ENCODE data around the gene NPTX1.

The NPTX1 gene

DNA sequence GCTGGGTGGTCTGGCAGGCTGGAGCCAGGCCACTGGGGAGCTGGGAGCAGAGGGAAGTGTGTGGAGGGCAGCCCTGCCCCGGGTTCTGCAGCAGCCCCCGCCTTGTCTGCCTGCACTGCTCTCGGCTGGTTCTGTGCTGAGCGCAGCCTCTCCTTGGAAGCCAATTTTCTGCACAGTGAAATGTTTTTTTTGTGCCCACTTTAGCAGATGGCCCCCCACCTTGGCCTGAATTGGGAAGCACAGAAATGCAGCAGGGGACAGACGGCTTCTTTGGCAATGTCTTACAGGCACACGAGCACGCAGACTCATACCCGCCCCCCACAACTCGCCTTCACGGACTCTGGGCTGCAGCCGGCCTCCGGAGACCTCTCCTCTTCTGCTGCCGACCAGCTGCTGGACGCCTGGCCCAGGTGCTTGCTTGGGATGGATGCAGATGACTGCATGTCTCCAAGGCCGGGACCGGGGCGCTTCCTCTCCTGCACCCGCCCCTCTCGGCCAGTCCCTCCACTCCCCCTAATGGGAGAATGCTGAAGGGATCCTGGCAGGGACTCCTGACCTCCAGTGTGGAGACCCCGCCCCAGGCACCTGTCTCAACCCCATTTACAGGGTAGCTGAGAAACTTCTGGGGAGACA, 14.8 kb downstream of the NPTX1 start:
- H3K36me3 ChIP-seq (ENCODE audit: low read length): no peaks in the 10 kb centered on the region
- TF ChIP-seq, protein P1, sequence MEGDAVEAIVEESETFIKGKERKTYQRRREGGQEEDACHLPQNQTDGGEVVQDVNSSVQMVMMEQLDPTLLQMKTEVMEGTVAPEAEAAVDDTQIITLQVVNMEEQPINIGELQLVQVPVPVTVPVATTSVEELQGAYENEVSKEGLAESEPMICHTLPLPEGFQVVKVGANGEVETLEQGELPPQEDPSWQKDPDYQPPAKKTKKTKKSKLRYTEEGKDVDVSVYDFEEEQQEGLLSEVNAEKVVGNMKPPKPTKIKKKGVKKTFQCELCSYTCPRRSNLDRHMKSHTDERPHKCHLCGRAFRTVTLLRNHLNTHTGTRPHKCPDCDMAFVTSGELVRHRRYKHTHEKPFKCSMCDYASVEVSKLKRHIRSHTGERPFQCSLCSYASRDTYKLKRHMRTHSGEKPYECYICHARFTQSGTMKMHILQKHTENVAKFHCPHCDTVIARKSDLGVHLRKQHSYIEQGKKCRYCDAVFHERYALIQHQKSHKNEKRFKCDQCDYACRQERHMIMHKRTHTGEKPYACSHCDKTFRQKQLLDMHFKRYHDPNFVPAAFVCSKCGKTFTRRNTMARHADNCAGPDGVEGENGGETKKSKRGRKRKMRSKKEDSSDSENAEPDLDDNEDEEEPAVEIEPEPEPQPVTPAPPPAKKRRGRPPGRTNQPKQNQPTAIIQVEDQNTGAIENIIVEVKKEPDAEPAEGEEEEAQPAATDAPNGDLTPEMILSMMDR (IDR thresholded peaks at IDR 0.05; ENCODE audit: insufficient read depth, low read length, poor library complexity, severe bottlenecking): no peak
- no peaks in the 10 kb centered on the region for H3K79me2 ChIP-seq (ENCODE audit: insufficient read depth, low read length)
- H3K9me2 ChIP-seq (replicated peaks; ENCODE audit: insufficient read depth, low read length): no peaks in the 10 kb centered on the region
- no peak overlapping the region for H3K9ac ChIP-seq (ENCODE audit: low read length)
- no peak overlapping the region for H2AFZ ChIP-seq (ENCODE audit: low read depth, low read length, severe bottlenecking)
- no peaks in the 10 kb centered on the region for H4K20me1 ChIP-seq (ENCODE audit: low read depth, low read length)
- no peak overlapping the region for H3K4me2 ChIP-seq (ENCODE audit: low read depth, low read length, poor library complexity, severe bottlenecking)
- H3K27ac ChIP-seq (ENCODE audit: low read depth, low read length): no peak overlapping the region
- H3F3A ChIP-seq (ENCODE audit: insufficient read depth): no peaks in the 10 kb centered on the region
- H3K27me3 ChIP-seq (ENCODE audit: low read length): no peaks in the 10 kb centered on the region
- no peaks in the 10 kb centered on the region for H3K9me3 ChIP-seq (ENCODE audit: insufficient read depth, low read length)
- H3K4me3 ChIP-seq (ENCODE audit: insufficient read depth, low read length, poor library complexity, severe bottlenecking): no peak overlapping the region

- Histone ChIP-seq H3K36me3 (ENCODE audit: low read length) (no peaks in the 10 kb centered on the region), H2AFZ (ENCODE audit: low read depth, low read length, severe bottlenecking) (no peak overlapping the region), H3K9me3 (ENCODE audit: insufficient read depth, low read length) (no peaks in the 10 kb centered on the region), H3K79me2 (ENCODE audit: insufficient read depth, low read length) (no peaks in the 10 kb centered on the region), H3K27ac (ENCODE audit: low read depth, low read length) (no peak overlapping the region), H3F3A (ENCODE audit: insufficient read depth) (no peaks in the 10 kb centered on the region), H3K27me3 (ENCODE audit: low read length) (no peaks in the 10 kb centered on the region), H3K4me2 (ENCODE audit: low read depth, low read length, poor library complexity, severe bottlenecking) (no peak overlapping the region), H3K4me3 (ENCODE audit: insufficient read depth, low read length, poor library complexity, severe bottlenecking) (no peak overlapping the region), H4K20me1 (ENCODE audit: low read depth, low read length) (no peaks in the 10 kb centered on the region), H3K9me2 (replicated peaks; ENCODE audit: insufficient read depth, low read length) (no peaks in the 10 kb centered on the region), H3K9ac (ENCODE audit: low read length) (no peak overlapping the region)
- TF ChIP-seq, protein P1 (IDR thresholded peaks at IDR 0.05; ENCODE audit: insufficient read depth, low read length, poor library complexity, severe bottlenecking): no peak
- TF ChIP-seq EZH2phosphoT487 (conservative IDR thresholded peaks at IDR 0.05; ENCODE audit: low read length): no peak
Measured at GRCh38 chr17:80460429-80460834, 16.0 kb downstream of the NPTX1 start.

DNA sequence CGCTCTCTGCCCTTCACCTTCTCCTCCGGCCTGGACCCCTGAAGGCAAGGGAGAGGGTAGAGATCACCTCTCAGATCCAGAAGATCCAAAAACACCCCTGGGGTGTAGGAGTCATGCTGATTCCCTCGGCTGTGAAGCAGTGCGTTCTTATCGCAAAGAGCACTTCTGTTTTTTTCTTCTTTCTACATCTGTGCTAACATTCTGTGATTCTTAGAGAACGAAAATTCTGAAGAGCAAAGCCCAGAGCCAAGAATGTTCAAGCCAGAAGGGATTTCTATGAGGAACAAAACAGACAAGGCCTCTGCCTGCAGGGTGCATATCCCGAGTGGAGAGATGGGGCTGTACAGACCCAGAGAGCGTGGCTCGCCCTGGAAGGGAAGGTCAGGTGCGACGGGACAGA, 17.2 kb downstream of the NPTX1 start:
- Histone ChIP-seq H3K9me2 (replicated peaks; ENCODE audit: insufficient read depth, low read length) (no peaks in the 10 kb centered on the region), H2AFZ (ENCODE audit: low read depth, low read length, severe bottlenecking) (no peak overlapping the region), H3K27me3 (ENCODE audit: low read length) (no peaks in the 10 kb centered on the region), H3K36me3 (ENCODE audit: low read length) (no peaks in the 10 kb centered on the region), H3K4me2 (ENCODE audit: low read depth, low read length, poor library complexity, severe bottlenecking) (no peak overlapping the region), H3K9ac (ENCODE audit: low read length) (no peak overlapping the region), H3K79me2 (ENCODE audit: insufficient read depth, low read length) (no peaks in the 10 kb centered on the region), H3K4me3 (ENCODE audit: insufficient read depth, low read length, poor library complexity, severe bottlenecking) (no peak overlapping the region), H4K20me1 (ENCODE audit: low read depth, low read length) (no peaks in the 10 kb centered on the region), H3K9me3 (ENCODE audit: insufficient read depth, low read length) (no peaks in the 10 kb centered on the region), H3K27ac (ENCODE audit: low read depth, low read length) (no peak overlapping the region), H3F3A (ENCODE audit: insufficient read depth) (no peaks in the 10 kb centered on the region)
- TF ChIP-seq, protein P1 (IDR thresholded peaks at IDR 0.05; ENCODE audit: insufficient read depth, low read length, poor library complexity, severe bottlenecking): no peak
- no peak for TF ChIP-seq EZH2phosphoT487 (conservative IDR thresholded peaks at IDR 0.05; ENCODE audit: low read length)
